GM18861 (cell line): ENCODE results near the gene NUDT6.
A peak's percentile ranks its signal among the peaks of the same experiment; 100 is the strongest.
"Not testable (repeated sequence)": the region's sequence is repeated elsewhere in the genome, so short reads cannot be mapped to it uniquely, and the experiment has no call there.

ENCODE experiments used
- ATAC-seq: cut with Tn5 transposase; IDR thresholded peaks from one replicate; pipeline ENCODE4 v1.9.1; 2021; ENCODE audit not compliant: unreplicated experiment

NUDT6 gene

GRCh38 chr4:122876456-122876855, 45.9 kb downstream of the NUDT6 start:
- no peak for ATAC-seq

- no peak for ATAC-seq
Measured at GRCh38 chr4:122875949-122876348, 46.4 kb downstream of the NUDT6 start.

GRCh38 chr4:122873821-122874593, 48.4 kb downstream of the NUDT6 start:
- ATAC-seq = no peak

DNA sequence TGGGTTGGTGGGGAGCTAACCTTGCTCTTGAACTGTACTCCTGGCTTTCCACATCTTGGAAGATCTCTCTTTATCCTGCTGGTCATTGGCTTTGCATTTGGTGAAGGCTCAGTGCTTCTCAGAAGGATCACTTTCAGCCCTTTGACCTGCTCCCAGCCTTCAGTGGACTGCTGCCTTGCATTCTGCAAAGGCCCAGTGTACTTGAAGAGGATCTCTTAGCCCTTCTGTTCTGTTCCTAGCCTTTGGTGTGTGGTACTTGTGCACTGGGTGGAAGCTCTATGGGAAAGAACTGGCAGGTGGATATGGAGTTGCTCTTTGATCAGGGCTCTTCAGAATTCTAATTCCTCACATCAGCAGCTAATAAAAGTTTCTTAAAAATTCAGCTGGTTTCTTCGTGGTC, 49.3 kb downstream of the NUDT6 start:
- no peak for ATAC-seq

- ATAC-seq = not testable (repeated sequence)
Measured at GRCh38 chr4:122868235-122868634, 54.2 kb downstream of the NUDT6 start.

- no peak for ATAC-seq
Measured at GRCh38 chr4:122865425-122865824, 57.0 kb downstream of the NUDT6 start.

DNA sequence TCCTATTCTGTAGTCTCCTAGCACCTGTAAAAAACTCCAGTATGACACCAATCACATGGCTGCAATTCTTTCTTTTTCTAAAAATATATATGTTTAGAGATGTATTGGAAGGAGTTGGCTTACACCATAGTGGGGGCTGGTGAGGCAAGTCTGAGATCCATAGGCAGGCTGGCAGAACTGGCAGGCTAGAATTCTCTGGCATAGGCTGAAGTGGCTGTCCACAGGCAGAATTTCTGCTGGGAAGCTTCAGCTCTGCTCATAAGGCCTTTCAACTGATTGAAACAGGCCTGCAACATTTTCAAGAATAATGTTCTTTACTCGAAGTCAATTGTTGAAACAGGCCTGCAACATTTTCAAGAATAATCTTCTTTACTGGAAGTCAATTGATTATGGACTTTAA, 58.8 kb downstream of the NUDT6 start:
- no peak for ATAC-seq

- no peak for ATAC-seq
Measured at GRCh38 chr4:122861172-122861943, 61.0 kb downstream of the NUDT6 start.

DNA sequence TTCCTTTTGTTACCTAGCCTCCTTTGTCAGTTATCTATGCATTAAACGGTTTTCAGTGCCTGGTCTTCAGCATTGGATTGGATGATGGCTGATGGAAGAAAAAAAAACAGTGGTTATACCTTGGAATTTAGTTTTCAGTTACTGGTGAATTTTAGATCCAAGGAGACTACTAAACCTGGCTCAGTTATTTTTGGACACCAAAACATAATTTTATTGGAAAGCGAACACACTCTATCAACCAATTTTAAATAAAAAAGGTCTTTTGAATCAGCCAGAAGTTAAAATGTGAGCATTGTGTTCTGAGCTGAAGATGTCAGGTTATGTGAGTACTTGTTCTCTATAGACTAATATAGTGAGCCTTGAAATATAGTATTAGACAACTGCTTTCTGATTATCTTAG, 63.7 kb downstream of the NUDT6 start:
- no peak for ATAC-seq

DNA sequence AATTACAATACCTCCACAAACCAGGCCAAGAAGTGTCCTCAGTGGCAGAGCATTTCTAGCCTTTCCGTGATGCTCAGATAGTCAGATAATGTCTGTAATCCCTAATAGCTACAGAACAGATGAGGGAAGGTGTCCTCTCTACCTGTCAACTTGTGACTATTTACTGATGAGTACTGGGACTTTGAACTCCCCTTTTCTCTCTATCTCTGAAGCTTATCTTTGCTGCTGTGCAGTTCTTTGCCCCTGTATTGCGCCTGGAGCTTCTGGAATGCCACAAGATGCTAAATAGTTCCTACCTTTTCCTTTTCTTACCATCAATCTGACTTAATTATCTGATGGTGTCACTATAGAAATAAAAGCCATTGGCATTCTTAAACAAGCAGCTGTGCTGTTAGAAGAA, 65.2 kb downstream of the NUDT6 start:
- ATAC-seq = no peak

- ATAC-seq = no peak
Measured at GRCh38 chr4:122855353-122855890, 67.0 kb downstream of the NUDT6 start.

DNA sequence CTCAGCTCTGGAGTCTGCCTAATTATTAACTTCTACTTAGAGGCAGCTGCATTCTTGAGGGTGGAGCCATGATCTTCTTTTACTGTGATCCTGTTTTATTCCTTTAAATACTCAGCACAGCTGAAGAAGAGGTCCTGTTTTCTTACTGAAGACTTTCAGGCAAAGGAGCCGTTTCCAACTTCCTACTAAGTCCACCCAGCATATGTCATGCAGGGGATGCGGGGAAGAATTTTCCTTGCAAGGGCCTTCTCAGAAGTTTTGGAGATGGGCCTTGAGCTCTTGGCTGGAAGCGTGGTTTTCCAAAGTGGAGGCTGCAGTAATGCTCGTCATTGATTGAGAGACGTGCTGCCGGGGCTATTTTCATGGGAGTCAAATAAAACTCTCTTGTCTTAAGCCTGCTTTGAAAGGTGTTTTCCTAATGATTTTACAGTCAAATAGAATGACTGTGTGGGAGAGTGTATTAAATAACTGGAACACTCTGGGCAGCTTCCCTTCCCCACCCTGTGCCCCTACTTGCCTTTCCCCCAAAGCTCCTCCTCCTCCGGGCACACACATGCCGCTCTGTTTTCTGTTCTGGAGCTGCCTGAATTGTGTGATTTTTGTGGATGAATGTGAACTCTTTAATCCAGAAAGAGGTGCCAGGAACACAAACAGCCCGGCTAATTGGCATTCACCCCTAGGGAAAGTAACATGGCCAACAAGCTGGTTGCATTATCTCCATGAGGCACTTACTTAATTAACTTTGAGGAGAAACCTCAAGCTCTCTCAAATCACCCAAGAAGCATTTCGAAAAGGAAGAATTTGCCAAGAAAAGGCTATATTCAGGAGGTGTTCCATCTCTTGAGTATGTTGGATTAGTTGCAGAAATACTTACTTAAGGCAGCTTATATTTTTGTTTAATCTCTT, 67.7 kb downstream of the NUDT6 start:
- no peak for ATAC-seq

GRCh38 chr4:122851568-122851967, 70.8 kb downstream of the NUDT6 start:
- ATAC-seq = no peak

- not testable (repeated sequence) for ATAC-seq
Measured at GRCh38 chr4:122849789-122850188, 72.6 kb downstream of the NUDT6 start.

DNA sequence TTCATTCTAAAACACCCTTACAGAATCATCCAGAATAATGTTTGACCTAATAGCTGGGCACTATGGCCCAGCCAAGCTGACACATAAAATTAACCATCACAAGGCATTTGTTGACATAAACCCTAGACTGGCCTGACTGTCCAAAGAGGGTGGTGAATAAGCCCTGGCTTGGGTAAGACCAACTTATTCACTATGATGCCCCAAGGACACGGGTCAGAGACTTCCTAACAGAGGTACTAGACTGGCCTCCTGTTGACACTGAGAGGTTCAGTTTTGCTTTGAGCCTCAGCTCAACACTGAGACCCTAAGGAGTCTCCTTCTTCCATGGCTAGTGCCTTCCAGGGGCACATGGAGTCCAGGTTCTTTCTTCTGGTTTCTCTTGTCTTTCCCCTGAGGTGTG, 74.5 kb downstream of the NUDT6 start:
- no peak for ATAC-seq

DNA sequence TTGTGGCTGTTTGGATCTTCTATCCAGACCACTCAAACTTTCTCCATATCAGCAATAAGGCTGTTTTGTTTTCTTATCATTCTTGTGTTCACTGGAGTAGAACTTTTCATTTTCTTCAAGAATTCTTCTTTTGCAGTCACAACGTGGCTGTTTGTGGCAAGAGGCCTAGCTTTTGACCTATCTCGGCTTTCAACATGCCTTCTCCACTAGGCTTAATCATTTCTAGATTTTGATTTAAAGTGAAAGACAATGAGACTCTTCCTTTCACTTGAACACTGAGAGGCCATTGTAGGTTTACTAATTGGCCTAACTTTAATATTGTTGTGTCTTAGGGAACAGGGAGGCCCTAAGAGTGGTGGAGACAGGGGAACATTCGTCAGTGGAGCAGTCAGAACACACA, 76.6 kb downstream of the NUDT6 start:
- peak; percentile 78 for ATAC-seq

DNA sequence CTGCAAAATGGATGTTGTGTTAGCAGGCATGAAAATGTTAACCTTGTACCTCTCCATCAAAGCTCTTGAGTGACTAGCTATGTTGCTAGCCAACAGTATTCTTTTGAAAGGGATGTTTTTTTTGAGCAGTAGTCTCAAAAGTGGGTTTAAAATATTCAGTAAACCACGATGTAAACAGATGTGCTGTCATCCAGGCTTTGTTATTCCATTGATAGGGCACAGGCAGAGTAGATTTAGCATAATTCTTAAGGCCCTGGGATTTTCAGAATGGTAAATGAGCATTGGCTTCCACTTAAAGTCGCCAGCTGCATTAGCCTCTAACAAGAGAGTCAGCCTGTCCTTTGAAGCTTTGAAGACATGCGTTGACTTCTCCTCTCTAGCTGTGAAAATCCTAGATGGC, 77.3 kb downstream of the NUDT6 start:
- no peak for ATAC-seq

DNA sequence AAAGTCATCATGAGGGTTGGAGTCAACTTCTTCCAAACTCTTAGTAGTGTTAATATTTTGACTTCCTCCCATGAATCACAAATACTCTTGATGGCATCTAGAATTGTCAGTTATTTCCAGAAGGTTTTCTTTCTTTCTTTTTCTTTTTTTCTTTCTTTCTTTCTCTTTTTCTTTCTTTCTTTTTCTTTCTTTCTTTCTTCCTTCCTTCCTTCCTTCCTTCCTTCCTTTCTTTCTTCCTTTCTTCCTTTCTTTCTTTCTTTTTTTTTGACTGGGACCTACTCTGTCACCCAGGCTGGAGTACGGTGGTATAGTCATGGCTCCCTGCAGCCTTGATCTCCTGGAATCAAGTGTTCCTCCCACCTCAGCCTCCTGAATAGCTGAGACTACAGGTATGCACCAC, 78.0 kb downstream of the NUDT6 start:
- not testable (repeated sequence) for ATAC-seq

DNA sequence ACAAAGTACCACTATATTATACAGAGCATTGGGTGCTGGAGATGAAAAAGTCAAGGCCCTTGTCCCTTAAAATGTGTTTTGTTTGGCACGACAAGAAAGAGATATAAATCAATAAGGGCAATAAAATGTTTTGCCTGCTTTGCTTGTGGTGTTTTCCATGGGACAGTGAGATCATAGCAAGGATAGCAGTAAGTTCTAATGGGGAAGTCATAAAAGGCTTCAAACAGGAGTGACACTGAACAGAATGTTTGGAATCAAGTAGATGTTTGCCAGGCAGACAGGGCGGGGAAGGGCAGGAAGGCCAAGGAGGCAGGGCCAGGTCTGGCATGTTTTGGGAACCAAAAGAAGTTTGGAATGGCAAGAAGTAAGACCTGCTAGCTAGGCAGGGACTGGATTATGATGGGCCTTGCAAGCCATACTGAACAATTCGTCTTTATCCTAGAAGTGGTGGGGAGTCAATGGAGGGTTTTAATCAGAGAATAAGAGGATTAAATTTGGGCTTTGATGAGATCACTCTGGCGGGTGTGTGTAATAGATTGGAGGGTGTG, 79.3 kb downstream of the NUDT6 start:
- no peak for ATAC-seq
